Suprapubic skin (tissue), 4 donors: Measurements from ENCODE around the gene PTBP3. TPM values are rescaled to one million over a fixed set of nuclear protein-coding genes. Genes with fewer than 3 reads are reported as not detected.
A peak's percentile ranks its signal among the peaks of the same experiment; 100 is the strongest.

ENCODE experiments used
- DNase-seq, 2 donors: peaks; one replicate each; pipeline ENCODE4 v3.0.0-alpha.2; 2019; ENCODE audit warnings: low spot score in 2 of 2
- H3K27ac ChIP-seq: fragments of 200-600 bp; sonication (generic); one replicate; pipeline ENCODE4 v1.5.1; 2019
- H3K27me3 ChIP-seq: fragments of 200-600 bp; sonication (generic); one replicate; pipeline ENCODE4 v1.5.1; 2019
- H3K36me3 ChIP-seq: fragments of 200-600 bp; sonication (generic); one replicate; pipeline ENCODE4 v1.5.1; 2019
- H3K4me1 ChIP-seq: fragments of 200-600 bp; sonication (generic); one replicate; pipeline ENCODE4 v1.5.1; 2019
- H3K4me3 ChIP-seq: fragments of 200-600 bp; sonication (generic); one replicate; pipeline ENCODE4 v1.5.1; 2019; ENCODE audit warnings: mild to moderate bottlenecking
- H3K9me3 ChIP-seq: fragments of 200-600 bp; sonication (generic); one replicate; pipeline ENCODE4 v1.5.1; 2019
- EP300 ChIP-seq: sonication (generic); formaldehyde crosslinking; IDR thresholded peaks from one replicate; pipeline ENCODE4 v1.6.1; 2017; ENCODE audit warnings: antibody characterized with exemption
- POLR2A ChIP-seq, 2 donors: fragments of 450-650 bp; IDR thresholded peaks; one replicate each; pipeline ENCODE4 v1.6.1; 2017; ENCODE audit warnings: antibody characterized with exemption in 2 of 2, mild to moderate bottlenecking in 2 of 2, moderate library complexity in 2 of 2
- POLR2AphosphoS5 ChIP-seq, 3 donors: sonication (generic); formaldehyde crosslinking; IDR thresholded peaks; one replicate each; pipeline ENCODE4 v1.6.1; 2017; ENCODE audit warnings: antibody characterized with exemption in 3 of 3
- WGBS: methylation state at CpG from one replicate; pipeline ENCODE4 v1.1.5; 2018; 5-methylcytosine and 5-hydroxymethylcytosine counted together
- total RNA-seq, 4 donors: library from RNA; depleted of rRNA; stranded (reverse); fragments of >200 nt; gene quantifications; one replicate each; pipeline ENCODE4 v1.1.0, GENCODE V29; 2016
- TF ChIP-seq, protein P1 (sequence below), 2 donors: fragments of 200-600 bp in 1 of 2; fragments of 450-650 bp in 1 of 2; sonication (generic) in 1 of 2; IDR thresholded peaks; one replicate each; pipeline ENCODE4 v1.5.1; 2016 to 2019; ENCODE audit warnings: antibody characterized with exemption in 2 of 2, mild to moderate bottlenecking in 1 of 2, moderate library complexity in 1 of 2

The PTBP3 gene
- total RNA-seq, 4 donors from 2014 or later = 90.4 to 333 (median 168) TPM

GRCh38 chr9:112380102-112380824 is 46.8 kb upstream of the PTBP3 start, which contains the start of gene HSDL2:
TSS of gene HSDL2 (plus strand) at chr9:112380108. CDS start at chr9:112380164, 56 bp downstream.
- Histone ChIP-seq H3K9me3 (no peaks in the 10 kb centered on the region), H3K36me3 (no peaks in the 10 kb centered on the region), H3K27me3 (no peaks in the 10 kb centered on the region), H3K4me1 (peaks cover 46% of the 10 kb centered on the region), H3K27ac (peak within 1 kb of the TSS; percentile 94), H3K4me3 (peak within 1 kb of the TSS; percentile 70)
- under 1% methylated on average over 41 of the region's 43 CpGs for WGBS
- TF ChIP-seq POLR2A (IDR thresholded peaks at IDR 0.05) (no peak), POLR2AphosphoS5 (IDR thresholded peaks at IDR 0.05) (peak in 1 of 3 donors; percentile 37)
- DNase-seq = no peak

DNA sequence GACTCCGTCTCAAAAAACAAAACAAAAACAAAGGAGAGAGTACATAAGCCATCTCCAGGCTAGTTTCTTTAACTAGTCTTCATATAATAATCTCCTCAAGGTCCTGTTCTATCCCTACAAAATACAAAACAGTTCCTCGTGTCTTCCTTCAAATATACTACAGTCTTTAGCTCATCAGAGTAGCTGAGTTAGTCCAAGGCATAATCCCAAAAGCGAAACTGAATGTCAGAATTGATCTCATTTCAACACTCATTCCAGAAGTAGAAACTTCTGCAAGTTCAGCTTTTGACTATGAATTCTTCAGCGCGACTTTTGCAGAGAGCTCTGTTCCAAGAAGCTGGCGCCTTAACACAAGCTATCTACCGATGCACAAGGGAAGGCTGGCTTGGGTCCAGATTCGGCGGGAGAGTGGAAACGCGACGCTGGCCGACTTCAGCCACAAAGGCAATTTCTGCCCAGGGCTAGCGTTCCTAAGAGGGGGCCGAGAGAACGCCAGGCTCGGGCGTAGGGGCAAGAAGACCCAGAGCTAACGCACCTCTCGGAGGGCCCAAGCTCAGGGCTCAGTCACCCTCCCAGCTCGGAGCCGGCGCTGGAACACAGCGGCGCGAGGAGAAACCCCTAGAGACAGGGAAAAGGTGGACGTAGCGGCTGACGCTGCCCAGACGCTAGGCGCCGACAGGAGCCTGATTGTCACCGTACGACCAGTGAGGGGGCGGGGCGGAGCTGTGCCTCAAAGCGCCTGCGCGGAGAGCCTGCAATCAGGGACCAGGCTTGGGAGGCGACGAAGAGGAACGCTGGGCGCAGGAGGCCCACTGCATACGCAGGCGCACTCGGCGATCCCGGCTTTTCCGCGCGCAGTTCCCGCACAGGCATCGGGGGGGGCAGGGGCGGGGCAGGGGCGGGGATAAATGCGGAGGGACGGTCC is 46.0 kb upstream of the PTBP3 start:
- Histone ChIP-seq H3K9me3 (no peaks in the 10 kb centered on the region), H3K4me1 (peaks cover 45% of the 10 kb centered on the region), H3K4me3 (peak overlapping the region; percentile 70), H3K27ac (peak overlapping the region; percentile 94), H3K36me3 (no peaks in the 10 kb centered on the region), H3K27me3 (no peaks in the 10 kb centered on the region)
- 1% methylated on average over 28 of the region's 57 CpGs for WGBS
- TF ChIP-seq POLR2A (IDR thresholded peaks at IDR 0.05) = peak in 1 of 2 donors; percentile 79
- TF ChIP-seq, protein P1, sequence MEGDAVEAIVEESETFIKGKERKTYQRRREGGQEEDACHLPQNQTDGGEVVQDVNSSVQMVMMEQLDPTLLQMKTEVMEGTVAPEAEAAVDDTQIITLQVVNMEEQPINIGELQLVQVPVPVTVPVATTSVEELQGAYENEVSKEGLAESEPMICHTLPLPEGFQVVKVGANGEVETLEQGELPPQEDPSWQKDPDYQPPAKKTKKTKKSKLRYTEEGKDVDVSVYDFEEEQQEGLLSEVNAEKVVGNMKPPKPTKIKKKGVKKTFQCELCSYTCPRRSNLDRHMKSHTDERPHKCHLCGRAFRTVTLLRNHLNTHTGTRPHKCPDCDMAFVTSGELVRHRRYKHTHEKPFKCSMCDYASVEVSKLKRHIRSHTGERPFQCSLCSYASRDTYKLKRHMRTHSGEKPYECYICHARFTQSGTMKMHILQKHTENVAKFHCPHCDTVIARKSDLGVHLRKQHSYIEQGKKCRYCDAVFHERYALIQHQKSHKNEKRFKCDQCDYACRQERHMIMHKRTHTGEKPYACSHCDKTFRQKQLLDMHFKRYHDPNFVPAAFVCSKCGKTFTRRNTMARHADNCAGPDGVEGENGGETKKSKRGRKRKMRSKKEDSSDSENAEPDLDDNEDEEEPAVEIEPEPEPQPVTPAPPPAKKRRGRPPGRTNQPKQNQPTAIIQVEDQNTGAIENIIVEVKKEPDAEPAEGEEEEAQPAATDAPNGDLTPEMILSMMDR (IDR thresholded peaks at IDR 0.05) = no peak
- DNase-seq = peak; percentile 100

DNA sequence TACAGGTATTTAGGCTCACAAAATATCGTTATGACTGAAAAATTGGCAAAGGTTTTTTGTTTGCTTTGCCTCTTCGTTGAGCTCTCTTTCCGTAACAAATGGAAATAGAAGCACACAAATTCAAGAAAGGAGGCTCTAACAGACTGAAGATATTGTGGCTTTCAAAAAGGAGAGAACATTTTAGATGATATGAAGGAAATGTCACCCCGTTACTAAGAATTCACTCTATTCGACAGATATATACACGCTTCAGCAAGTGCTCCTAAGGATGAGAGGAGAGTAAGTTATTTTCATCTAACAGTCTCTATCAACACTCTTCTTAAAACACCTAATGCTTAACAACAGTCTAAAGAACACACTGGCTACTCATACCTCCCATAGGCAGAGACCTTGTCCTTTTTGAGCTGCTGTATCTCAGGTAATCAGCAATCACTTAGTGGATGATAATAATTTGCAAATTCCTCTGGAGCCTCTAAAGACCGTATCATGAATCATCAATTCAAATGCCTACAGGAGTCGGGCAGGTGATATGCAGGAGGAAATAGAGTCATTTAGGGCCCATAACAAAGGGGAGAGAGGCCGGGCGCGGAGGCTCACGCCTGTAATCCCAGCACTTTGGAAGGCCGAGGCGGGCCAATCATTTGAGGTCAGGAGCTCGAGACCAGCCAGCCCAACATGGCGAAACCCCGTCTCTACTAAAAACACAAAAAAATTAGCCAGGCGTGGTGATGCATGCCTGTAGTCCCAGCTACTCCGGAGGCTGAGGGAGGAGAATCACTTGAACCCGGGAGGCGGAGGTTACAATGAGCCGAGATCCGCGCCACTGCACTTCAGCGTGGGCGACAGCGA is 45.1 kb upstream of the PTBP3 start:
- Histone ChIP-seq H3K27ac (peak overlapping the region; percentile 94), H3K27me3 (no peaks in the 10 kb centered on the region), H3K36me3 (no peaks in the 10 kb centered on the region), H3K4me3 (peak overlapping the region; percentile 70), H3K4me1 (peaks cover 38% of the 10 kb centered on the region), H3K9me3 (no peaks in the 10 kb centered on the region)
- WGBS = 19% methylated on average over 27 of the region's 27 CpGs
- no peak for DNase-seq
- TF ChIP-seq, protein P1 (IDR thresholded peaks at IDR 0.05) = no peak
- TF ChIP-seq POLR2A (IDR thresholded peaks at IDR 0.05) (no peak), POLR2AphosphoS5 (IDR thresholded peaks at IDR 0.05) (no peak), EP300 (no peak)

GRCh38 chr9:112377684-112378327 is 44.4 kb upstream of the PTBP3 start:
- Histone ChIP-seq H3K4me3 (no peak overlapping the region), H3K4me1 (peaks cover 38% of the 10 kb centered on the region), H3K9me3 (no peaks in the 10 kb centered on the region), H3K27ac (no peak overlapping the region), H3K36me3 (no peaks in the 10 kb centered on the region), H3K27me3 (no peaks in the 10 kb centered on the region)
- DNase-seq = no peak
- WGBS = 92% methylated on average over 1 of the region's 1 CpG
- no peak for TF ChIP-seq POLR2AphosphoS5 (IDR thresholded peaks at IDR 0.05)
- no peak for TF ChIP-seq EP300
- TF ChIP-seq, protein P1 (IDR thresholded peaks at IDR 0.05) = no peak
- no peak for TF ChIP-seq POLR2A (IDR thresholded peaks at IDR 0.05)

GRCh38 chr9:112377087-112377486 is 43.7 kb upstream of the PTBP3 start:
- H3K27ac ChIP-seq = no peak overlapping the region
- H3K9me3 ChIP-seq = no peaks in the 10 kb centered on the region
- WGBS = 64% methylated on average over 2 of the region's 2 CpGs
- no peak overlapping the region for H3K4me3 ChIP-seq
- H3K27me3 ChIP-seq = no peaks in the 10 kb centered on the region
- peaks cover 35% of the 10 kb centered on the region for H3K4me1 ChIP-seq
- TF ChIP-seq, protein P1 (IDR thresholded peaks at IDR 0.05) = no peak
- TF ChIP-seq EP300 = no peak
- TF ChIP-seq POLR2A (IDR thresholded peaks at IDR 0.05) = no peak
- TF ChIP-seq POLR2AphosphoS5 (IDR thresholded peaks at IDR 0.05) = no peak
- H3K36me3 ChIP-seq = no peaks in the 10 kb centered on the region
- DNase-seq = no peak
